ENCODE data around the gene NPM3. TPM values are rescaled to one million over a fixed set of nuclear protein-coding genes. Genes with fewer than 3 reads are reported as not detected.
A peak's percentile ranks its signal among the peaks of the same experiment; 100 is the strongest.

NPM3 gene
- total and polyA plus RNA-seq, 2 of the 13 experiments (the other 11 are each of a cell fraction or from before 2014, with no cell fraction given) = 47.6 to 129 TPM

GRCh38 chr10:101818119-101818871 is 35.0 kb upstream of the NPM3 start, which contains the start of gene OGA (continued):
- peak; percentile 64 for TF ChIP-seq AGO2 (optimal IDR thresholded peaks at IDR 0.05; ENCODE audit: low read depth, low read length)
- no peak for TF ChIP-seq ZNF512B (CRISPR knock-in tag; IDR thresholded peaks at IDR 0.05; ENCODE audit: borderline replicate concordance)
- TF ChIP-seq ZNF335 (CRISPR knock-in tag; IDR thresholded peaks at IDR 0.05) = peak; percentile 60; the same call in 1 of the 2 replicates
- TF ChIP-seq ZNF282 (IDR thresholded peaks at IDR 0.05; ENCODE audit: partially characterized antibody) = no peak
- TF ChIP-seq CEBPB (IDR thresholded peaks at IDR 0.05; ENCODE audit: borderline replicate concordance, low read depth, low read length) = peak; percentile 64
- no peak for TF ChIP-seq TMF1 (CRISPR knock-in tag; IDR thresholded peaks at IDR 0.05; ENCODE audit: low read depth)
- no peak for TF ChIP-seq CCAR2 (optimal IDR thresholded peaks at IDR 0.05; ENCODE audit: low read depth, low read length)
- no peak for TF ChIP-seq ZXDC (CRISPR knock-in tag; IDR thresholded peaks at IDR 0.05)
- TF ChIP-seq ZNF20 (CRISPR knock-in tag; IDR thresholded peaks at IDR 0.05) = no peak
- TF ChIP-seq MAX (IDR thresholded peaks at IDR 0.05) = peak; percentile 62; the same call in 1 of the 2 replicates
- no peak; the same call in 1 of the 2 replicates for TF ChIP-seq KMT2A (CRISPR knock-in tag; IDR thresholded peaks at IDR 0.05)
- TF ChIP-seq ZNF407 (CRISPR knock-in tag; IDR thresholded peaks at IDR 0.05; ENCODE audit: not compliant biosample characterization) = no peak
- no peak for TF ChIP-seq RORA (CRISPR knock-in tag; IDR thresholded peaks at IDR 0.05)
- no peak for TF ChIP-seq ARNT (IDR thresholded peaks at IDR 0.05)

All from HepG2 (cell line).